Activated naive CD8-positive, alpha-beta T cell treated with anti-CD3 and anti-CD28 coated beads for 36 hours (primary cell): Measurements from ENCODE around the gene NEK10. TPM values are rescaled to one million over a fixed set of nuclear protein-coding genes. Genes with fewer than 3 reads are reported as not detected.
"Not testable (repeated sequence)": the region's sequence is repeated elsewhere in the genome, so short reads cannot be mapped to it uniquely, and the experiment has no call there.

ENCODE experiments used
- DNase-seq: peaks from one replicate; pipeline ENCODE4 v3.0.0; 2021
- H3K27ac Mint-ChIP-seq: one replicate; pipeline ENCODE4 v1.8.0; 2022; ENCODE audit warnings: mild to moderate bottlenecking, moderate library complexity, mixed read lengths
- H3K27me3 Mint-ChIP-seq: one replicate; pipeline ENCODE4 v1.8.0; 2022; ENCODE audit warnings: mild to moderate bottlenecking, mixed read lengths
- H3K36me3 Mint-ChIP-seq: one replicate; pipeline ENCODE4 v1.8.0; 2021; ENCODE audit warnings: mild to moderate bottlenecking, mixed read lengths
- H3K4me1 Mint-ChIP-seq: one replicate; pipeline ENCODE4 v1.8.0; 2021; ENCODE audit warnings: mixed read lengths
- H3K4me3 Mint-ChIP-seq: one replicate; pipeline ENCODE4 v1.8.0; 2022; ENCODE audit warnings: mild to moderate bottlenecking, moderate library complexity, mixed read lengths
- H3K9me3 Mint-ChIP-seq: one replicate; pipeline ENCODE4 v1.8.0; 2022; ENCODE audit warnings: mixed read lengths
- total RNA-seq, 2 experiments: library from RNA; stranded (reverse); gene quantifications; one replicate each; pipeline ENCODE4 v1.2.3, GENCODE V29; 2021

The NEK10 gene
- total RNA-seq, 2 experiments from 2014 or later: 0.41 to 0.80 TPM

- Mint-ChIP-seq H3K36me3 (no peaks in the 10 kb centered on the region), H3K4me3 (no peak overlapping the region), H3K4me1 (no peaks in the 10 kb centered on the region), H3K9me3 (no peaks in the 10 kb centered on the region), H3K27ac (no peak overlapping the region), H3K27me3 (peaks cover 3% of the 10 kb centered on the region)
- DNase-seq: no peak
Measured at GRCh38 chr3:27310688-27311087, 58.5 kb downstream of the NEK10 start.

GRCh38 chr3:27307566-27307965 is 61.6 kb downstream of the NEK10 start:
- Mint-ChIP-seq H3K27ac (no peak overlapping the region), H3K4me3 (no peak overlapping the region), H3K27me3 (peaks cover 3% of the 10 kb centered on the region), H3K4me1 (no peaks in the 10 kb centered on the region), H3K9me3 (no peaks in the 10 kb centered on the region), H3K36me3 (no peaks in the 10 kb centered on the region)
- DNase-seq: no peak

- DNase-seq: no peak
- no peaks in the 10 kb centered on the region for H3K27me3 Mint-ChIP-seq
- no peak overlapping the region for H3K4me3 Mint-ChIP-seq
- H3K9me3 Mint-ChIP-seq: peaks cover 6% of the 10 kb centered on the region
- H3K27ac Mint-ChIP-seq: no peak overlapping the region
- H3K4me1 Mint-ChIP-seq: no peaks in the 10 kb centered on the region
- H3K36me3 Mint-ChIP-seq: peaks cover 16% of the 10 kb centered on the region
Measured at GRCh38 chr3:27302891-27303290, 66.3 kb downstream of the NEK10 start.

GRCh38 chr3:27298981-27299380 is 70.2 kb downstream of the NEK10 start:
- H3K9me3 Mint-ChIP-seq, H3K27ac Mint-ChIP-seq, DNase-seq, H3K27me3 Mint-ChIP-seq, H3K4me3 Mint-ChIP-seq, H3K4me1 Mint-ChIP-seq: not testable (repeated sequence)
- H3K36me3 Mint-ChIP-seq: peaks cover 16% of the 10 kb centered on the region

- Mint-ChIP-seq H3K4me3 (no peak overlapping the region), H3K27ac (no peak overlapping the region), H3K4me1 (no peaks in the 10 kb centered on the region), H3K36me3 (peaks cover 4% of the 10 kb centered on the region), H3K9me3 (no peaks in the 10 kb centered on the region), H3K27me3 (no peaks in the 10 kb centered on the region)
- no peak for DNase-seq
Measured at GRCh38 chr3:27293939-27294338, 75.2 kb downstream of the NEK10 start.

- no peak overlapping the region for H3K27ac Mint-ChIP-seq
- no peak overlapping the region for H3K4me3 Mint-ChIP-seq
- H3K27me3 Mint-ChIP-seq: no peaks in the 10 kb centered on the region
- H3K9me3 Mint-ChIP-seq: no peaks in the 10 kb centered on the region
- no peaks in the 10 kb centered on the region for H3K36me3 Mint-ChIP-seq
- no peaks in the 10 kb centered on the region for H3K4me1 Mint-ChIP-seq
- DNase-seq: no peak
Measured at GRCh38 chr3:27290760-27291159, 78.4 kb downstream of the NEK10 start.

- no peaks in the 10 kb centered on the region for H3K36me3 Mint-ChIP-seq
- no peak overlapping the region for H3K4me3 Mint-ChIP-seq
- no peak for DNase-seq
- H3K27me3 Mint-ChIP-seq: no peaks in the 10 kb centered on the region
- H3K27ac Mint-ChIP-seq: no peak overlapping the region
- H3K9me3 Mint-ChIP-seq: no peaks in the 10 kb centered on the region
- H3K4me1 Mint-ChIP-seq: no peaks in the 10 kb centered on the region
Measured at GRCh38 chr3:27289769-27290413, 79.3 kb downstream of the NEK10 start.

GRCh38 chr3:27287052-27287451 is 82.1 kb downstream of the NEK10 start:
- no peak for DNase-seq
- H3K27ac Mint-ChIP-seq: no peak overlapping the region
- H3K36me3 Mint-ChIP-seq: no peaks in the 10 kb centered on the region
- no peaks in the 10 kb centered on the region for H3K9me3 Mint-ChIP-seq
- no peak overlapping the region for H3K4me3 Mint-ChIP-seq
- no peaks in the 10 kb centered on the region for H3K27me3 Mint-ChIP-seq
- H3K4me1 Mint-ChIP-seq: no peaks in the 10 kb centered on the region

GRCh38 chr3:27286467-27286866 is 82.7 kb downstream of the NEK10 start:
- H3K27ac Mint-ChIP-seq, DNase-seq, H3K36me3 Mint-ChIP-seq, H3K4me3 Mint-ChIP-seq, H3K27me3 Mint-ChIP-seq, H3K9me3 Mint-ChIP-seq, H3K4me1 Mint-ChIP-seq: not testable (repeated sequence)

GRCh38 chr3:27285668-27286067 is 83.5 kb downstream of the NEK10 start:
- Mint-ChIP-seq H3K27ac (no peak overlapping the region), H3K36me3 (no peaks in the 10 kb centered on the region), H3K9me3 (no peaks in the 10 kb centered on the region), H3K4me1 (no peaks in the 10 kb centered on the region), H3K4me3 (no peak overlapping the region), H3K27me3 (no peaks in the 10 kb centered on the region)
- DNase-seq: no peak

- no peaks in the 10 kb centered on the region for H3K27me3 Mint-ChIP-seq
- no peaks in the 10 kb centered on the region for H3K4me1 Mint-ChIP-seq
- no peak overlapping the region for H3K4me3 Mint-ChIP-seq
- no peak for DNase-seq
- H3K9me3 Mint-ChIP-seq: no peaks in the 10 kb centered on the region
- H3K36me3 Mint-ChIP-seq: no peaks in the 10 kb centered on the region
- H3K27ac Mint-ChIP-seq: no peak overlapping the region
Measured at GRCh38 chr3:27281671-27282150, 87.5 kb downstream of the NEK10 start.

- Mint-ChIP-seq H3K27me3 (no peaks in the 10 kb centered on the region), H3K4me3 (no peak overlapping the region), H3K27ac (no peak overlapping the region), H3K9me3 (no peaks in the 10 kb centered on the region), H3K4me1 (no peaks in the 10 kb centered on the region), H3K36me3 (no peaks in the 10 kb centered on the region)
- no peak for DNase-seq
Measured at GRCh38 chr3:27279123-27279522, 90.1 kb downstream of the NEK10 start.

- H3K4me3 Mint-ChIP-seq: no peak overlapping the region
- no peaks in the 10 kb centered on the region for H3K27me3 Mint-ChIP-seq
- H3K9me3 Mint-ChIP-seq: no peaks in the 10 kb centered on the region
- no peaks in the 10 kb centered on the region for H3K36me3 Mint-ChIP-seq
- no peak overlapping the region for H3K27ac Mint-ChIP-seq
- no peak for DNase-seq
- no peaks in the 10 kb centered on the region for H3K4me1 Mint-ChIP-seq
Measured at GRCh38 chr3:27278383-27279055, 90.7 kb downstream of the NEK10 start.

GRCh38 chr3:27275441-27275990 is 93.7 kb downstream of the NEK10 start:
- Mint-ChIP-seq H3K36me3 (no peaks in the 10 kb centered on the region), H3K4me1 (no peaks in the 10 kb centered on the region), H3K27me3 (no peaks in the 10 kb centered on the region), H3K4me3 (no peak overlapping the region), H3K27ac (no peak overlapping the region), H3K9me3 (no peaks in the 10 kb centered on the region)
- DNase-seq: no peak

GRCh38 chr3:27271890-27272289 is 97.3 kb downstream of the NEK10 start:
- DNase-seq: no peak
- no peaks in the 10 kb centered on the region for H3K27me3 Mint-ChIP-seq
- no peak overlapping the region for H3K4me3 Mint-ChIP-seq
- H3K27ac Mint-ChIP-seq: no peak overlapping the region
- no peaks in the 10 kb centered on the region for H3K4me1 Mint-ChIP-seq
- H3K36me3 Mint-ChIP-seq: peaks cover 3% of the 10 kb centered on the region
- no peaks in the 10 kb centered on the region for H3K9me3 Mint-ChIP-seq

- no peak overlapping the region for H3K4me3 Mint-ChIP-seq
- H3K36me3 Mint-ChIP-seq: no peaks in the 10 kb centered on the region
- no peak for DNase-seq
- H3K9me3 Mint-ChIP-seq: peaks cover 5% of the 10 kb centered on the region
- peaks cover 10% of the 10 kb centered on the region for H3K27me3 Mint-ChIP-seq
- H3K27ac Mint-ChIP-seq: no peak overlapping the region
- H3K4me1 Mint-ChIP-seq: no peaks in the 10 kb centered on the region
Measured at GRCh38 chr3:27254896-27255295, 114.3 kb downstream of the NEK10 start.
